ENCODE measurements around the gene PARD6B. TPM values are rescaled to one million over a fixed set of nuclear protein-coding genes. Genes with fewer than 3 reads are reported as not detected.

The PARD6B gene
- polyA plus RNA-seq, 1 of the 3 experiments (the other 2 are of a cell fraction): 0.49 TPM

- Histone ChIP-seq H2AFZ (ENCODE audit: low read depth) (no peak overlapping the region), H3K27ac (ENCODE audit: low read depth in 2 of 2, low read length in 1 of 2) (no peak overlapping the region), H3K36me3 (replicated peaks in 1 of 2; ENCODE audit: control insufficient read depth in 1 of 2, insufficient read depth in 2 of 2, low read length in 1 of 2) (no peaks in the 10 kb centered on the region), H3K9me2 (no peaks in the 10 kb centered on the region), H3K4me1 (ENCODE audit: control insufficient read depth in 1 of 2, insufficient read depth in 2 of 2, low read depth in 1 of 2, low read length in 1 of 2) (peaks cover 5 to 13% of the 10 kb centered on the region in 2 experiments; a peak in 3 of 4 replicates), H3K9ac (no peak overlapping the region), H3K79me2 (ENCODE audit: insufficient read depth) (no peaks in the 10 kb centered on the region), H4K20me1 (ENCODE audit: insufficient read depth) (no peaks in the 10 kb centered on the region), H3K9me3 (no peaks in the 10 kb centered on the region), H3K4me2 (no peak overlapping the region), H3K27me3 (ENCODE audit: insufficient read depth) (no peaks in the 10 kb centered on the region), H3F3A (replicated peaks; ENCODE audit: insufficient read depth) (peaks cover 5% of the 10 kb centered on the region), H3K4me3 (ENCODE audit: low read depth in 2 of 2, low read length in 1 of 2) (no peak overlapping the region)
- 93% methylated on average over 10 of the region's 10 CpGs for WGBS (ENCODE audit: low lambda C conversion rate)
- TF ChIP-seq USF2 (IDR thresholded peaks at IDR 0.05; ENCODE audit: borderline replicate concordance, low read depth, low read length): no peak
- TF ChIP-seq RAD21 (IDR thresholded peaks at IDR 0.05; ENCODE audit: low read length): no peak
- no peak for TF ChIP-seq EZH2phosphoT487 (IDR thresholded peaks at IDR 0.05; ENCODE audit: borderline replicate concordance, low read depth)
- TF ChIP-seq YY1 (IDR thresholded peaks at IDR 0.05; ENCODE audit: low read depth): no peak
- no peak for TF ChIP-seq TCF12 (IDR thresholded peaks at IDR 0.05)
- no peak for TF ChIP-seq USF1 (IDR thresholded peaks at IDR 0.05; ENCODE audit: borderline replicate concordance, low read depth)
- no peak for TF ChIP-seq MAX (IDR thresholded peaks at IDR 0.05; ENCODE audit: low read depth)
- TF ChIP-seq NRF1 (IDR thresholded peaks at IDR 0.05; ENCODE audit: low read depth, low read length): no peak
- TF ChIP-seq CTCF (IDR thresholded peaks at IDR 0.05): no peak
- no peak for TF ChIP-seq MEF2A (IDR thresholded peaks at IDR 0.05; ENCODE audit: borderline replicate concordance, low read depth)
- no peak for TF ChIP-seq SMC3 (IDR thresholded peaks at IDR 0.05; ENCODE audit: low read depth, low read length)
- TF ChIP-seq MXI1 (IDR thresholded peaks at IDR 0.05; ENCODE audit: low read depth, low read length): no peak
- TF ChIP-seq RXRA (IDR thresholded peaks at IDR 0.05; ENCODE audit: borderline replicate concordance, low read depth): no peak
- DNase-seq: no peak
- CTCF ChIA-PET: interaction anchor here (1.0 kb wide), 1 partner anchor 59 kb away, joined by 3 read pairs; no protein-coding TSS in a partner anchor
- POLR2A ChIA-PET: no interaction called here
These were observed 8.8 kb upstream of the PARD6B start for GRCh38 chr20:50722424-50723155.

- no peak overlapping the region for H3K4me3 ChIP-seq (ENCODE audit: low read depth in 2 of 2, low read length in 1 of 2)
- H3K4me2 ChIP-seq: no peak overlapping the region
- DNase-seq: no peak
- TF ChIP-seq RCOR1 (IDR thresholded peaks at IDR 0.05; ENCODE audit: low read length): no peak
- no peak for TF ChIP-seq MAX (IDR thresholded peaks at IDR 0.05; ENCODE audit: low read depth)
- no peak for TF ChIP-seq CHD2 (IDR thresholded peaks at IDR 0.05; ENCODE audit: low read length, partially characterized antibody)
- no peak for TF ChIP-seq USF2 (IDR thresholded peaks at IDR 0.05; ENCODE audit: borderline replicate concordance, low read depth, low read length)
- TF ChIP-seq RAD21 (IDR thresholded peaks at IDR 0.05; ENCODE audit: low read length): no peak
- no peak for TF ChIP-seq ZBTB33 (IDR thresholded peaks at IDR 0.05; ENCODE audit: borderline replicate concordance, low read depth)
- TF ChIP-seq YY1 (IDR thresholded peaks at IDR 0.05; ENCODE audit: low read depth): no peak
- TF ChIP-seq JUND (IDR thresholded peaks at IDR 0.05): no peak
- TF ChIP-seq EP300 (IDR thresholded peaks at IDR 0.05; ENCODE audit: borderline replicate concordance in 1 of 2, low read depth in 1 of 2, low read length in 1 of 2): no peak
- no peak for TF ChIP-seq TCF12 (IDR thresholded peaks at IDR 0.05)
- no peak for TF ChIP-seq MXI1 (IDR thresholded peaks at IDR 0.05; ENCODE audit: low read depth, low read length)
- no peak for TF ChIP-seq TEAD4 (IDR thresholded peaks at IDR 0.05; ENCODE audit: borderline replicate concordance, insufficient read depth)
These were observed 7.7 kb upstream of the PARD6B start for GRCh38 chr20:50723672-50724071.

More at GRCh38 chr20:50723672-50724071, 7.7 kb upstream of the PARD6B start:
- Histone ChIP-seq H3F3A (replicated peaks; ENCODE audit: insufficient read depth) (peaks cover 5% of the 10 kb centered on the region), H3K27me3 (ENCODE audit: insufficient read depth) (no peaks in the 10 kb centered on the region), H3K27ac (ENCODE audit: low read depth in 2 of 2, low read length in 1 of 2) (no peak overlapping the region), H3K9me3 (no peaks in the 10 kb centered on the region), H3K9ac (no peak overlapping the region), H3K36me3 (replicated peaks in 1 of 2; ENCODE audit: control insufficient read depth in 1 of 2, insufficient read depth in 2 of 2, low read length in 1 of 2) (no peaks in the 10 kb centered on the region), H3K9me2 (no peaks in the 10 kb centered on the region), H3K79me2 (ENCODE audit: insufficient read depth) (no peaks in the 10 kb centered on the region), H3K4me1 (ENCODE audit: control insufficient read depth in 1 of 2, insufficient read depth in 2 of 2, low read depth in 1 of 2, low read length in 1 of 2) (peaks cover 5 to 13% of the 10 kb centered on the region in 2 experiments; a peak in 3 of 4 replicates), H4K20me1 (ENCODE audit: insufficient read depth) (no peaks in the 10 kb centered on the region), H2AFZ (ENCODE audit: low read depth) (no peak overlapping the region)
- WGBS (ENCODE audit: low lambda C conversion rate): 91% methylated on average over 9 of the region's 9 CpGs
- CTCF ChIA-PET: interaction anchor here (1.1 to 3.2 kb wide), 4 partner anchors 10 to 135 kb away, joined by 3 to 10 read pairs (median 6); no protein-coding TSS in a partner anchor
- POLR2A ChIA-PET: no interaction called here
